Measurements from ENCODE around the gene ZIC5. TPM values are rescaled to one million over a fixed set of nuclear protein-coding genes. Genes with fewer than 3 reads are reported as not detected.

ZIC5 gene
- total and polyA plus RNA-seq, 4 donors, result not detected

DNA sequence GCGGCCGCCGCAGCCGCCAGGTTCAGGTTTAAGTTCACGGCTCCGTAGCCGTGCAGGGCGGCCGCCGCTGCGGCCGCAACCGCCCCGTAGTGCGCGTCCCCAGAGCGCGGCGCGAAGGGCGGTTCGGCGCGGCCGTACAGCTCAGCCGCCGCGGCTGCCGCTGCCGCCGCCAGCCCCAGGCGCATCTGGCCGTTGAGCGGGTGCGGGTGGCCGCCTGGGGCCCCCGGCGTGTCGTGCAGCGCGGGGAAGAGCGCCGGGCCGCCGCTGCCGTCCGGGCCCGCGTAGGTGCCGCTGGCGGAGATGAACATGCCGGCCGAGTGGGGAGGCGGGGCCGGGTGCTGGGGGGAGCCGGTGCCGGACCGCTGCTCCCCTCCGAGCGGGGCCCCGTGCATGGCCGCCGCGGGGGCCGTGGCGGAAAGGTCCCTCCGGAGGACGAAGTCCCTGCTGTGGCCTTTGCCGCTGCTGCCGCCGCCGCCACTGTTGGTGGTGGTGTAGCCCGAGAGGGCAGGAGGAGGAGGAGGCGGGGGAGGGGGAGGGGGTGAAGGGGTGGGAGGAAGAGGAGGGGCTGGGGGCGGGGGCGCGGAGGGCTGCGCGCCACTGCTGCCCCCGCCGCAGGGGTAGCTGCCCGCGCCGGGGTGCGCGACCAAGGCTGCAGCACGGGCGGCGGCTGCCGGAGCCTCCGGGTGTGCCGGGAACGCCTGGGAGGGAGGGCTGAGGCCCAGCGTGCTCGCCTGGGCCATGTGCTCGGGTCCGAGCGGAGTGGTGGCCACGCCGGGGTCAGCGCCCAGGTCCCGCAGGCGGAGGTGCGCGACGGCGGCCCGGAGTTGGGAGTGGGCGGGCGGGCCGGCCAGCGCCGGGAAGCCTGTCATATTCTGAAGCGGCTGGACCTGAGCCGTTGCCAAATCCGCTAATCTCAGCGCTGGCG, 654 bp downstream of the ZIC5 start (continued):
- TF ChIP-seq CTCF (IDR thresholded peaks at IDR 0.05; ENCODE audit: low read depth, low read length, missing input control), result no peak
- TF ChIP-seq HNF4G (IDR thresholded peaks at IDR 0.05), result no peak
- no peak for TF ChIP-seq EGR1 (IDR thresholded peaks at IDR 0.05; ENCODE audit: low read depth in 2 of 2)

GRCh38 chr13:99969919-99970650, 1.5 kb downstream of the ZIC5 start:
- Histone ChIP-seq H3K36me3 (ENCODE audit: control insufficient read depth in 4 of 4, insufficient read depth in 3 of 4, low read depth in 1 of 4, low read length in 3 of 4) (no peaks in the 10 kb centered on the region), H3K4me1 (ENCODE audit: control insufficient read depth in 4 of 4, insufficient read depth in 4 of 4, low read length in 3 of 4) (peaks cover 0 to 29% (median 14%) of the 10 kb centered on the region in 4 donors), H3K9me3 (ENCODE audit: control insufficient read depth in 4 of 4, low read length in 3 of 4) (peaks cover 0 to 16% (median 0%) of the 10 kb centered on the region in 4 donors), H3K27me3 (ENCODE audit: control insufficient read depth in 4 of 4, insufficient read depth in 4 of 4, low read length in 3 of 4) (peaks cover 3 to 56% (median 30%) of the 10 kb centered on the region in 4 donors), H3K4me3 (ENCODE audit: low read depth in 1 of 3, low read length in 3 of 3) (peak overlapping the region in 1 of 3 donors; percentile 57), H3K27ac (ENCODE audit: low read depth in 1 of 2, low read length in 2 of 2) (no peak overlapping the region), H3K9ac (ENCODE audit: low read depth in 1 of 2, low read length in 2 of 2) (no peak overlapping the region)
- no peak for TF ChIP-seq FOXA2 (IDR thresholded peaks at IDR 0.05)
- TF ChIP-seq SP1 (IDR thresholded peaks at IDR 0.05), result no peak
- TF ChIP-seq EGR1 (IDR thresholded peaks at IDR 0.05; ENCODE audit: low read depth in 2 of 2), result no peak
- no peak for TF ChIP-seq FOXA1 (IDR thresholded peaks at IDR 0.05)
- TF ChIP-seq GABPA (IDR thresholded peaks at IDR 0.05 in 1 of 2, conservative IDR thresholded peaks at IDR 0.05 in 1 of 2), result no peak
- TF ChIP-seq, protein P1, sequence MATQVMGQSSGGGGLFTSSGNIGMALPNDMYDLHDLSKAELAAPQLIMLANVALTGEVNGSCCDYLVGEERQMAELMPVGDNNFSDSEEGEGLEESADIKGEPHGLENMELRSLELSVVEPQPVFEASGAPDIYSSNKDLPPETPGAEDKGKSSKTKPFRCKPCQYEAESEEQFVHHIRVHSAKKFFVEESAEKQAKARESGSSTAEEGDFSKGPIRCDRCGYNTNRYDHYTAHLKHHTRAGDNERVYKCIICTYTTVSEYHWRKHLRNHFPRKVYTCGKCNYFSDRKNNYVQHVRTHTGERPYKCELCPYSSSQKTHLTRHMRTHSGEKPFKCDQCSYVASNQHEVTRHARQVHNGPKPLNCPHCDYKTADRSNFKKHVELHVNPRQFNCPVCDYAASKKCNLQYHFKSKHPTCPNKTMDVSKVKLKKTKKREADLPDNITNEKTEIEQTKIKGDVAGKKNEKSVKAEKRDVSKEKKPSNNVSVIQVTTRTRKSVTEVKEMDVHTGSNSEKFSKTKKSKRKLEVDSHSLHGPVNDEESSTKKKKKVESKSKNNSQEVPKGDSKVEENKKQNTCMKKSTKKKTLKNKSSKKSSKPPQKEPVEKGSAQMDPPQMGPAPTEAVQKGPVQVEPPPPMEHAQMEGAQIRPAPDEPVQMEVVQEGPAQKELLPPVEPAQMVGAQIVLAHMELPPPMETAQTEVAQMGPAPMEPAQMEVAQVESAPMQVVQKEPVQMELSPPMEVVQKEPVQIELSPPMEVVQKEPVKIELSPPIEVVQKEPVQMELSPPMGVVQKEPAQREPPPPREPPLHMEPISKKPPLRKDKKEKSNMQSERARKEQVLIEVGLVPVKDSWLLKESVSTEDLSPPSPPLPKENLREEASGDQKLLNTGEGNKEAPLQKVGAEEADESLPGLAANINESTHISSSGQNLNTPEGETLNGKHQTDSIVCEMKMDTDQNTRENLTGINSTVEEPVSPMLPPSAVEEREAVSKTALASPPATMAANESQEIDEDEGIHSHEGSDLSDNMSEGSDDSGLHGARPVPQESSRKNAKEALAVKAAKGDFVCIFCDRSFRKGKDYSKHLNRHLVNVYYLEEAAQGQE (IDR thresholded peaks at IDR 0.05), result no peak
- no peak for TF ChIP-seq HNF4A (conservative IDR thresholded peaks at IDR 0.05)
- no peak for TF ChIP-seq CTCF (IDR thresholded peaks at IDR 0.05; ENCODE audit: low read depth, low read length, missing input control)
- TF ChIP-seq RXRA (IDR thresholded peaks at IDR 0.05), result no peak
- TF ChIP-seq RAD21 (IDR thresholded peaks at IDR 0.05), result no peak
- 2% methylated on average over 79 of the region's 79 CpGs for WGBS
- no peak for DNase-seq (ENCODE audit: low spot score)

Measured in liver (tissue), 9 donors.